PC-3 (cell line): ENCODE results near the gene ADIG. TPM values are rescaled to one million over a fixed set of nuclear protein-coding genes. Genes with fewer than 3 reads are reported as not detected.

Experiments used
- ATAC-seq: fragments of 200-7000 bp; cut with Tn5 transposase; 2 replicates; pipeline ENCODE4 v1.9.1; 2020; ENCODE audit warnings: mild to moderate bottlenecking, moderate library complexity
- BruUV-seq: library from RNA; stranded (reverse); fragments of 400-500 nt; replicated peaks from 2 replicates; lab custom pipeline; 2021; lab: Mats Ljungman, UMichigan
- CTCF ChIA-PET: fragments of 300-600 bp; sonication (Branson Sonifier 250); formaldehyde crosslinking; loops from one replicate; lab custom pipeline; 2022; ENCODE audit warnings: antibody characterized with exemption; lab: Charles Lee
- POLR2A ChIA-PET: fragments of 300-600 bp; sonication (Branson Sonifier 250); formaldehyde crosslinking; loops from one replicate; lab custom pipeline; 2022; ENCODE audit warnings: antibody characterized with exemption; ENCODE audit not compliant: unreplicated experiment; lab: Charles Lee
- DNase-seq: peaks from one replicate; pipeline ENCODE4 v3.0.0-alpha.2; 2015
- H2AFZ ChIP-seq: fragments of 300-600 bp; sonication (generic); 2 replicates; pipeline ENCODE4 v1.6.0; 2016; ENCODE audit warnings: antibody characterized with exemption, low read length
- H3F3A ChIP-seq: fragments of 300-600 bp; sonication (generic); one replicate; pipeline ENCODE4 v1.6.0; 2017; ENCODE audit warnings: antibody characterized with exemption, low read length, control low read depth, mild to moderate bottlenecking; ENCODE audit not compliant: unreplicated experiment
- H3K27ac ChIP-seq: fragments of 300-600 bp; sonication (generic); 2 replicates; pipeline ENCODE4 v1.5.1; 2016; ENCODE audit warnings: mild to moderate bottlenecking, low read length
- H3K27me3 ChIP-seq: fragments of 300-600 bp; sonication (generic); 2 replicates; pipeline ENCODE4 v1.6.1; 2016; ENCODE audit warnings: low read length, mixed read lengths
- H3K36me3 ChIP-seq: fragments of 300-600 bp; sonication (generic); 2 replicates; pipeline ENCODE4 v1.6.1; 2016; ENCODE audit warnings: low read depth, mixed run types, low read length, mixed read lengths
- H3K4me1 ChIP-seq: fragments of 300-600 bp; sonication (generic); 2 replicates; pipeline ENCODE4 v1.5.1; 2016; ENCODE audit warnings: low read length; ENCODE audit not compliant: insufficient read depth
- H3K4me2 ChIP-seq: fragments of 300-600 bp; sonication (generic); 2 replicates; pipeline ENCODE4 v1.6.0; 2016; ENCODE audit warnings: low read length
- H3K4me3 ChIP-seq: fragments of 300-600 bp; sonication (generic); 2 replicates; pipeline ENCODE4 v1.5.1; 2016; ENCODE audit warnings: mild to moderate bottlenecking, low read length, mixed read lengths
- H3K79me2 ChIP-seq: fragments of 300-600 bp; sonication (generic); 2 replicates; pipeline ENCODE4 v1.6.1; 2017; ENCODE audit warnings: low read length, mixed read lengths
- H3K9ac ChIP-seq: fragments of 300-600 bp; sonication (generic); 2 replicates; pipeline ENCODE4 v1.6.0; 2016; ENCODE audit warnings: mild to moderate bottlenecking, low read length
- H3K9me2 ChIP-seq: fragments of 300-600 bp; sonication (generic); replicated peaks from 2 replicates; pipeline ENCODE4 v1.6.1; 2016; ENCODE audit warnings: mixed run types, low read length, mixed read lengths
- H3K9me3 ChIP-seq: fragments of 300-600 bp; sonication (generic); 2 replicates; pipeline ENCODE4 v1.6.1; 2016; ENCODE audit warnings: low read length, mixed read lengths
- H4K20me1 ChIP-seq: fragments of 300-600 bp; sonication (generic); 2 replicates; pipeline ENCODE4 v1.6.1; 2016; ENCODE audit warnings: low read length, mixed read lengths
- CTCF ChIP-seq: fragments of 300-600 bp; sonication (generic); conservative IDR thresholded peaks from 2 replicates; pipeline ENCODE4 v1.5.1; 2017; ENCODE audit warnings: antibody characterized with exemption, low read depth, mild to moderate bottlenecking, low read length
- EZH2 ChIP-seq: fragments of 300-600 bp; sonication (generic); IDR thresholded peaks from one replicate; pipeline ENCODE4 v1.6.1; 2017; ENCODE audit warnings: antibody characterized with exemption, mild to moderate bottlenecking, low read length; ENCODE audit not compliant: unreplicated experiment
- EZH2phosphoT487 ChIP-seq: fragments of 300-600 bp; sonication (generic); IDR thresholded peaks from 2 replicates; pipeline ENCODE4 v1.6.1; 2018; ENCODE audit warnings: mild to moderate bottlenecking, antibody characterized with exemption, low read length, borderline replicate concordance
- intact Hi-C: fragments of 100-400 bp; cut with micrococcal nuclease; formaldehyde crosslinking; loops from 2 replicates; pipeline ENCODE4 v1.9.0; 2023
- total RNA-seq: library from RNA; depleted of rRNA; stranded (reverse); fragments of >200 nt; gene quantifications from 2 replicates; pipeline ENCODE4 v1.2.3, GENCODE V29; 2014; rRNA removed

The ADIG gene
- total RNA-seq, 1 experiment from 2014 or later: not detected

- no TSS peak for BruUV-seq
- H3K4me2 ChIP-seq: no peak overlapping the region
- H3K9ac ChIP-seq: no peak overlapping the region
- no peak overlapping the region for H3K27ac ChIP-seq
- intact Hi-C loops: no loop called here
- H3K4me1 ChIP-seq: no peaks in the 10 kb centered on the region; the same call in 1 of the 2 replicates
- ChIA-PET POLR2A (no interaction called here), CTCF (no interaction called here)
- TF ChIP-seq EZH2phosphoT487 (no peak), EZH2 (no peak), CTCF (no peak)
- H4K20me1 ChIP-seq: no peaks in the 10 kb centered on the region
- no peaks in the 10 kb centered on the region for H3K36me3 ChIP-seq
- no peak overlapping the region for H3K4me3 ChIP-seq
- H3K9me2 ChIP-seq: no peaks in the 10 kb centered on the region
- peak; percentile 79 for DNase-seq
- no peaks in the 10 kb centered on the region for H3K27me3 ChIP-seq
- H3F3A ChIP-seq: no peaks in the 10 kb centered on the region
- ATAC-seq: peak; percentile 65
- no peaks in the 10 kb centered on the region for H3K9me3 ChIP-seq
- no peaks in the 10 kb centered on the region for H3K79me2 ChIP-seq
- no peak overlapping the region for H2AFZ ChIP-seq
Measured at GRCh38 chr20:38635721-38636288, 54.8 kb downstream of the ADIG start.

Other genes with a start within 250 kb of the ADIG start
- not detected in 2 replicates for gene LBP, start 234.7 kb upstream of the ADIG start, total RNA-seq
- gene SNHG17, start 145.9 kb upstream of the ADIG start, total RNA-seq: 52.0 and 62.0 TPM in 2 replicates
- gene RALGAPB, start 108.4 kb upstream of the ADIG start, total RNA-seq: 28.0 and 30.4 TPM in 2 replicates
- not detected in 2 replicates for gene ARHGAP40, start 20.6 kb downstream of the ADIG start, total RNA-seq
- gene SLC32A1, start 143.3 kb downstream of the ADIG start, total RNA-seq: not detected in 2 replicates
- 16.1 and 18.3 TPM in 2 replicates for gene ACTR5, start 167.3 kb downstream of the ADIG start, total RNA-seq
- 0.04 and 0.12 TPM in 2 replicates for gene PPP1R16B, start 224.5 kb downstream of the ADIG start, total RNA-seq